ENCODE results near the gene FOXN4. TPM values are rescaled to one million over a fixed set of nuclear protein-coding genes. Genes with fewer than 3 reads are reported as not detected.

The FOXN4 gene
- total RNA-seq, 1 donor from 2014 or later: not detected

DNA sequence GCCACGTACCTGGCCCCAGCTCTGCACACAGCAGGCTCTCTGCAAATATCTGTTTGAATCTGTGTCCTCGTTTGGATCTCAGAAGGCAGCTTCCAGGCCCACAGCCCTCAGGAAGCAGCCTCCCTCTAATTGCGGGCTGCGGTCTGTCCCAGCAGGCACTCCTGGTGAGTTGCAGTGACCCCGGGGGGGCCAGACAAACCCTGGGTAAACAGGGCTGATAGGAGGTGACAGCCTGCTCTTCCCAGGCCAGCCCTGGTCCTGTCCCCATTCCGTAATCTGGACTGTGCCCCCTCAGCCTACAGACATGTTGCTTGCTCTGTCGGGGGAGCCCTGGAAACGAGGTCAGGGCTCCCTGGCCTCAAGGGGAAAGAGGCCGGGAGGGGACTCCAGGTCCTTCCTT, 2.0 kb downstream of the FOXN4 start:
- no peak for DNase-seq (ENCODE audit: extremely low read depth, low read depth, low spot score)

DNA sequence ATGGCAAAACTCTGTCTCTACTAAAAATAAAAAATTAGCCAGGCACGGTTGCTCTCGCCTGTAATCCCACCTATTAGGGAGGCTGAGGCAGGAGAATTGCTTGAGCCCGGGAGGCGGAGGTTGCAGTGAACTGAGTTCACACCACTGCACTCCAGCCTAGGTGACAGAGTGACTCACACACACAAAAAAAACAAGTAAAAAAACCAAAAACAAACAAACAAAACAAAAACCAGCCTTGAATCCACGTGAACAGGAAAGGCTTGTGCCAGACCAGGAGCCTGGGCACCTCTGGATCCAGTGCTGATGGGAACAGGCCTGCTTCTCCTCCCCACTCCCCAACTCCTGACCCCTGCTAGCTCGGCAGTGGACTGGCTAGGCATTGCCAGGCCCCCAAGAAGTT, 3.5 kb downstream of the FOXN4 start:
- DNase-seq (ENCODE audit: extremely low read depth, low read depth, low spot score): no peak

DNA sequence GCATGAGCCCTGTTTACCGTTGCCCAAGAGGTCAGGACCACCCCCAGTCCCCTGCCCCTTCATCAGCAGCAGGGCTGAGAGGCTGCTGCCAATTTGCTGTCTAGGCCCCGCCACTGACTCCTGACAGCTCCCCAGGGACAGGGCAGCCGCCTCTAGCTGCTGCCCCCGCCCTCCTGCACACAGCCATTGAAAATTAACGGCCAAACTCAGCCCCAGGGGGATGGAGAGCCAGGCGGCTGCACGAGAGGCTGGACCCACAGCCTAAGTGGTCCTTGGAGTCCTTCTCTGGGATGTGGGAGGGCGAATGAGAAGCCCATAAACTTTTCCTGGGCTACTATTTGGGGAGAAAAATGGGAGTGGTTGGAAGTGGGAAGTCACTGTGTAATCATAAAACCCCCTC, 4.6 kb downstream of the FOXN4 start:
- no peak for DNase-seq (ENCODE audit: extremely low read depth, low read depth, low spot score)

DNA sequence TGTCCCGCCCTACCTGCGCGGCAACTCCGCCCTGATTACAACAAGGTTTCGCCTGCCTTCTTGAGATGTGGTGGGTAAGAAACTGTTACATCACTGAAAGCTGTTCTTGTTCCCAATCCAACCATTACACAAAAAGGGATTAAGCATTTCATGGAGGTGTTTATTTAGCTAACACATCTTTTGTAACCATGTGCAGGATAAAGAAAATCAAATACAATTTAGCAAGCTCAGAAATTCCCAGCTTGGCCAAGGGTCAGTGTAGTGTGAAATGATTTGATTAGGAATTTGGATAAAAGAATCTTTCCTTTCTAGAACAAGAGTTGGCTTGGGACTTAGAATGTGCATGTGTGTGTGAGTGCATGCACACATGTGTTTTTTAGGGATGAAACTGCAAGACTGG, 6.3 kb downstream of the FOXN4 start:
- DNase-seq (ENCODE audit: extremely low read depth, low read depth, low spot score): no peak

DNA sequence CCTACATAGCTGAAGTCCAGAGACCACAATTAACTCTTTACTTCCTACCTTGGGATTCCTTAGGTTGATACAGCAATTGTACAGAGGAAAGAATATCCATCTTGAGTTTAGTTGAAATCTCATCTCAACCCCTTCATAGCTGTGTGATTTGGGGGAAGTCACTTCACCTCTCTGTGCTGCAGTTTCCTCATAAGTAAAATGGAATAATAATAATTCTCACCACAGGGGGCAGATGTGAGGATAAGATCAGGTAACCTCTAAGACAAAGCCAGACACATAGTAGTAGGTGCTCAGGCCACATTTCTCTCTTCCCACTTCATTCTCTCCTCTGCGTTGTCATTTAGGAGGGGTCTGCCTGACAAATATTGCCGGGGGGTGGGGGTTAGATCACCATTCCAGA, 6.7 kb downstream of the FOXN4 start:
- DNase-seq (ENCODE audit: extremely low read depth, low read depth, low spot score): no peak

DNA sequence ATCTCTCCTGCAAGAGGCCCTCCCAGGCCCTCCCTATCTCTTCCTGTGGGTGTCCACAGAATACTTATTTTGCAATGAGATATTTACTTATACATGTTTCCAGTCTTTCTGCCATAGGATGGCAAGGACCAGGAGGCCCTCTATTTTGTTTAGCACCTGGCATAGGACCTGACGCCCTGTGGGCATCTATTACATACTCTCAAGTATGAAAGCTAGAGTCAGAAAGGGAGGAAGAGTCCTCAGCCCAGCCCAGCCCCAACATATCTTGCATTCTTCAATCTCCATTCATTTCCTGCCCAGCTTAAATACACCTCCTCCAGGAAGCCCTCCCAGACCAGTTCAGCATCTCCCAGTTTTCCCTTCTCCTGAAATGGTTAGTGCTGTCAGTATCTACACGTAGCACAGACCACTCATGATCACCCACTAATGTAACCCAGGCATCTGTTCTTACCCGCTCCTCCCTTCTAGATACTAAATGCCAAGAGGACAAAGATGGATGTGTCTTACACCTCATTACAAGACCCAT, 7.4 kb downstream of the FOXN4 start:
- DNase-seq (ENCODE audit: extremely low read depth, low read depth, low spot score): no peak

DNA sequence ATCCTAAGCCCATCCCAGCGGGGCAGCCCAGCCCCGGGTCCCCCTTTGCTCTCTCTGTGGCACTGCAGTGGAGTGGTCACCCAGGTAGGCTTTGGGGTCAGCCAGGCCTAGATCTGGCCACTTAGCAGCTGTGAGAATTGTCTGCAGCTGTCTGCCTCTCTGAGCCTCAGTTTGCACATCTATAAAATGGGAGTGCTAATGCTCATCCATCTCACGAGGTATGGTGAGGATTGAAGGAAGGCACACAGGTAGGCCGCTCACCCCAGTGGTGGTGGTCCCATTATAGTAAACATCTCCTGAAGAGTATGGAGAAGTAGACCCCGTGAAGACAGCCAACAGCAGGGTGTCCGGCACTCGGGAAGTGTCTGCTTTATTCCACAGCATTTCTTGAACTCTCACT, 9.2 kb downstream of the FOXN4 start:
- no peak for DNase-seq (ENCODE audit: extremely low read depth, low read depth, low spot score)

DNA sequence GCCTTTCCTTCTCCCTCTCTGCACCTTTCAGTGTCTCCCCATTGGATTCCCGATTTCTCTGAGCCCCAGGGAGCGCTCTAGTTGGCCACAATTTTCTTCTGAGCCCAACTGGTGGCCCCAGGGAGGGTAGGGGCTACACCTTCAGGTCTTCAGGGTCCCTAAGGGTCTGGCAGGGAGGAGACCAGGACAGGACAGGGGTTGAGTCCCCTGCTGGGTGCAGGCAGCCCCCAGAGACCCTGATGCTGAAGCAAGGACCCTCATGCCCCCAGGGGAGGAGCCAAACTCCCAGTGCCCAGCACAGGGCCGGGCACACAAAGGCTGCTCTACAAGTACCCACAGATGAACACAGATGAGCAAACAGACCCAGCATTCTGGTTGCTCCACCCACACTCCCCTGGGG, 12.7 kb downstream of the FOXN4 start:
- no peak for DNase-seq (ENCODE audit: extremely low read depth, low read depth, low spot score)

DNA sequence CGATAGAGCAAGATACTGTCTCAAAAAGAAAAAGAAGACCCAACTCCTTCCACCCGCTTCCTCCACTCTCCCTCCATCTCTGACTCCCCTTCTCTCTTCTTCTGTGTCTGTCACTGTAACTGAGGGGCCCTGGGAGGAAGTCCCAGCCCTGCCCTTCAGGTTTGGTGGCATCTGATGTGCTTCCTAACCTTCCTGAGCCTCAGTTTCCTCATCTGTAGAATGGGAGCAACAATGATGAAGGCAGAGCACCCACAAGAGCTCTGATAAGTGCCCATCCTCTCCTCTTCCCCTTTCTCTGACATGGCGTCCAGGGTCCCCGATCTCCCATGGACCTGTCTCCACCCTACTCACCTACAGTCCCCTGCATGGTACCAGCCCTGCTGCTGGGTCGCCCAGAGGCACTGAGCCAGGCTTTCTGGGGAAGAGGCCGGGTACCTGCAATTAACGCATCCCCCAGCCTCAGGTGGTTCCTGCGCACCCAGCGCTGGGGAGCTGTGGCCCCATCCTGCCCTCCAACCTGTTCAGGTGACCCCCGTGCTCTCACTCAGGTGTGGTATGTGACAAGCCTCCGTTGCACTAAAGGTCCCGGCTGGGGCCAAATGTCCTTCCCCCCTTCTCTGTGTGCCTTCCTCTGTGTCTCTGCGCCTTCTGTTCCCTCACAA, 13.2 kb downstream of the FOXN4 start:
- no peak for DNase-seq (ENCODE audit: extremely low read depth, low read depth, low spot score)

DNA sequence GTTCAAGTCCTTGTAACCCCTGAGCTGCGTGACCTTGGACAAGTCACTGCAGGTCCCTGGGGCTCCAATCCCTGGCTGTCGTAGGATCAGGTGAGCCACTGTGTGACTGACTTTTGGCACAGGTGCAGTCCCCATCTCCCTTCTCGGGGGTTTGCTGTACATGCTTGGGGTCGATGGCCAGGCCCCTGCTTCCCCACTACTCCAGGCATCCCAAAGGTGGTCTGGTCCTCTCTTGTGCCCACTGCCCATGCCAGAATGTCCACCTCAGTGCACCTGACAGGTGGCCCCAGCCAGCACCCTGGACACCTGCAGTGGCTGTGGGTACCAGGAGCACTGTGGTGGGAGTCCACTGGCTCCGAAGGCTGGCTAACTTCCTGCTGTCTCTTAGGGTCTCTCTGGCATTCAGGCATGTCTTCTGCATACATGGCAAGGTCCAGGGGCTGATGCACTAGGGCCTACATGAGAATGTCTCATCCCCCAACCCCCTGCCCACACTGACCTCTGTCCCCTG, 14.7 kb downstream of the FOXN4 start:
- no peak for DNase-seq (ENCODE audit: extremely low read depth, low read depth, low spot score)

DNA sequence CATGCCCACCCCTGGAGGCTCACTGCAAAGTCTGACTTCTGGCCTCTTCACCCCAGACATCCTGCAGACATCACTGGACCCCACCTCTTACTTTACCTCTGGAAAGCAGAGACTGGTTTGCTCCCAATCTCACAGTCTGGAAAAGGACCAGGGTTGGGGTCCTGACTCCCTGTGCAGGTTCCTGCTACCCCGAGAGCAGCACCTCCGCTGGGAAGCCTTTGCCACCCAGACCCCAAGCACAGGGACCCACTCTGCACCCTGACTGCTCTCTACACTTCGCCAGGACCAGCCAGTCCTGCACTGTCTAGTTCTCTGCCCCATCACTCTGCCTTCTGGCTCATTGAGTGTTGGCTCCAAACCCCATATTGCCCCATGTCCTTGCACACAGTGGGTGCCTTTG, 16.0 kb downstream of the FOXN4 start:
- DNase-seq (ENCODE audit: extremely low read depth, low read depth, low spot score): no peak

DNA sequence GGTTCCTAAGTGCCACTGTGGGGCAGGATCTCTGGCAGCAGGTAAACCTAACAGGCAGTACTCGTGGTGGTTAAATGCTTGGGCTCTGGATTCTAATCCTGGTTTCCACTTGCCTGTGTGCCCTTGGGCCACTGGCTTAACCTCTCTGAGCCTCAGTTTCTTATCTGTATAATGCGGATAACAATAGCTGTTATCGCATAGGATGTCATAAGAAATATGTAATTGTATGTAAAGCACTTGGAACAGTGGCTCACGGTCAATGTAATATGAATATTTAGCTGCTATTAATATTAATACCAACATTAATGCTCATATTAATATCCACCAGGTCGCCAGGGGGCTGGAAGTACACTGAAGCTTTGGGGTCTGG, 16.8 kb downstream of the FOXN4 start:
- DNase-seq (ENCODE audit: extremely low read depth, low read depth, low spot score): no peak

DNA sequence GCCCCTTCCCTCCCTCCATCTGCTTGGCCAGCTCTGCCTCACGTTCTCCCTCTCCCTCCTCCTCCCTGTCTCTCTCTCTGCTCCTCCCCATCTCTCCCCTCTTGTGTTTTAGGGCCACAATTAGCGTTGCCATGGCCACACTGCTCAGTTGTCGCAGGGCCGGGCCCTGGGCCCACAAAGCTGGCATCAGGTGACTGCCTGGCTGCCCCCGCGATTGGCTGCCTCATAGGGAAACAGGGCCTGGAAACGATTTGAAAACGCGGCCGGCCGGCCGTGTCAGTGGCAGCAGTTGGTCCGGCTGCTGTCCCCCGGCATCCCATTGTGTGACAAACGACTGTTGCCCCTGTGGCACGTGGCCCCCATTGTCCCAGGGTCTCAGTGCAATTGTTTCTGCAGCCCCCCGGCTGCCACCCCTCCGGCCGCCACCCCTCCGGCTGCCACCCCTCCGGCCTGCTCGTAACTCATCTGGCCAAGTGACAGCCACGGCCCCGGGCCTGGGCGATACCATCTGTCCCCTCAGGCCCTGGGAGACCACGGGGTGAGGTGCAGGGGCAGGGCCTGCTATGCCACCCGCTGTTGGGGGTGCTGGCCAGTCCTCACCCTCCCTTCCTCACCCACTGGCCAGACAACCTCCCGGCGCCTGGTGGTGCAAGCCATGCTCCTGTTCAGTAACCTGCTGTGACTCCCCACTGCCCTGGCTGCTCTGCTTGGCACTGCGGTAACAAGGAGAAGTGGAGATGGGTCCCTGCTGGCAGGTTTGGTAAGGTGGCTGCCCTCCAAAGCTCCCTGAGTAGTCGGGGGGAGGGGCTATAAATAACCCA, 17.4 kb downstream of the FOXN4 start:
- no peak for DNase-seq (ENCODE audit: extremely low read depth, low read depth, low spot score)

DNA sequence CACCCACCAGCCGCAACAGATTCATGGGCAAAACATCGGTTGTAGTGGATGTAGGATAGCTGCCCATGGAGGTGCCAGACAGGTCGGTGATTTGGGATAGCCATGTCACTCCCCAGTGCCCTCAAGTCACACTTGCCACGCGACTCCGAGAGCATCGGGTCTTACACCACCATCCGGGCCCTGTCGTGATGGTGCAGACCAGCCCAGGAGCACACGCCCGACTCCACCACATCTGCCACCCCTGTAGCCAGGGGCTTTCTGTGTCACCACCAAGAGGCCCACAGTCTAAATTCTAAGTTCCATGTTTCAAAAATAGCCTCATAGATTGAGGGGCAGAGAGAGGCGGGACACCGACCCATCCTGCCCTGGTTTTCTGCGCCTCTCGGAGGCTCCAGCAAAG, 18.0 kb downstream of the FOXN4 start:
- no peak for DNase-seq (ENCODE audit: extremely low read depth, low read depth, low spot score)

DNA sequence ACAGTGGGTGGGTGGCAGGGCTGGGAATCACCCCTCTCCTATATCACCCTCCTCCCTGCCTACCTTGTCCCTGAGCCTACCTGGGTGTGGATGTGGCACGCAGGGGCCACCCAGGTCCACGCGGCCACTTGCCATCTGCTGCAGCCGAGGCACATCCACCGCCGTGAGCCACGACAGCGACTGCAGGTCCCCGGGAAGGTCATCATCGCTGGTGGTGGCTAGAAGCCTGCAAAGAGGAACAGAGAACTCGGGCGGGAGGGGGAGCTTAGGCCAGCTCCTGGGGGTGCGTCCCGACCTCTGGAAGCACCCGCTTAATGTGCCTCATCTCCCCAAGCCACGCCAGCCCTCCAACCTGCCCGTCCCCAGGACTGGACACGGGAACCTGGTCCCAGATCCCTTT, 19.0 kb downstream of the FOXN4 start:
- DNase-seq (ENCODE audit: extremely low read depth, low read depth, low spot score): no peak

DNA sequence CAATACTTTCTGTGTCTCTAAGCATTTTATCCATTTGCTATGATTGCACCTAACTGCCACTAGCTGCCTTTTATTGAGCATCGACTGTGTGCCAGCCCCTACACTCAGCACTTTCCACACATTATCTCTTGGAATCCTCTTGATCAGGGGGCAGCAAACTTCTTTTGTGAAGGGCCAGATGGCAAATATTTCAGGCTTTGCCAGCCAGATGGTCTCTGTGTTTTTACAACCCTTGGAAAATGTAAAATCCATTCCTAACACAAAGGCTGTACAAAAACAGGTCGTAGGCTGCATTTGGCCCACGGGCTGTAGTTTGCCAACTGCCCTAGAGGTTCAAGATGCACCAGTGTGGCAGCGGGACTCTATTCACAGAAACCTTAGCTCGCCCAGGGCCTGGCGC, 19.5 kb downstream of the FOXN4 start:
- no peak for DNase-seq (ENCODE audit: extremely low read depth, low read depth, low spot score)

DNA sequence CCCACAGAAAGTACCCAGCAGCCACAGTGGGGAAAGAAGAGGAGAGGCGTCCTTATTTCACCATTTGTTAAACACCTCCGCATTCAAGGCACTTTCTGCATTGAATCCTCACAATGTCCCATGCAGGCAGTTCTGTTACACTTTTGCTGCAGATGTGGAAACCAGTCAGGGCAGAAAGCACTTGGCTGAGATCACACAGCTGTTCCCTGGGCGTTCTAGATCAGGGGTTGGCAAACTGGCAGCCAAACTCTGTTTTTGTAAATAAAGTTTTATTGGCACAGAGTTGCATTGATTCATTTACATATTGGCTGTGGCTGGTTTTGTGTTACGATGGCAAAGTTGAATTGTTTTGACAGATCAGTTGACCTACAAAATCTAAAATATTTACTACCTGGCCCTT, 20.1 kb downstream of the FOXN4 start:
- DNase-seq (ENCODE audit: extremely low read depth, low read depth, low spot score): no peak

DNA sequence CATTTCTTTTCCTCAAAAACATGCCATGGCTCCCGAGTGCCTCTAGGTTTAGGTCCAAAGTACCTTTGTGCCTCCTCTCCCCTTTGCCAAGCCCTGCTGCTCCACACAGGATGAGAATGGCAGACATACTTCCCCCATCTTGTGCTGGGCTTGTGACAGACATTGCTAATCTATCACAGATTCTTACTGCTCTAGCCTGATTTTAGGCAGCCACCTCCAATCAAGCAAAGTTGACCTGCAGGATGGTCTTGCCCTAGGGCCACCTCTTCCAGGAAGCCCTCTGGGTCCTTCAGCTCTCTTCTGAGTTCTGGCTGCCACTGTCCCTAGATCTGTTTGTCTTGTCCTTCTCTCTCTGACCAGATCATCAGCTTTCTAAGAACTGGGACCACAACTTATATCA, 20.5 kb downstream of the FOXN4 start:
- no peak for DNase-seq (ENCODE audit: extremely low read depth, low read depth, low spot score)

DNA sequence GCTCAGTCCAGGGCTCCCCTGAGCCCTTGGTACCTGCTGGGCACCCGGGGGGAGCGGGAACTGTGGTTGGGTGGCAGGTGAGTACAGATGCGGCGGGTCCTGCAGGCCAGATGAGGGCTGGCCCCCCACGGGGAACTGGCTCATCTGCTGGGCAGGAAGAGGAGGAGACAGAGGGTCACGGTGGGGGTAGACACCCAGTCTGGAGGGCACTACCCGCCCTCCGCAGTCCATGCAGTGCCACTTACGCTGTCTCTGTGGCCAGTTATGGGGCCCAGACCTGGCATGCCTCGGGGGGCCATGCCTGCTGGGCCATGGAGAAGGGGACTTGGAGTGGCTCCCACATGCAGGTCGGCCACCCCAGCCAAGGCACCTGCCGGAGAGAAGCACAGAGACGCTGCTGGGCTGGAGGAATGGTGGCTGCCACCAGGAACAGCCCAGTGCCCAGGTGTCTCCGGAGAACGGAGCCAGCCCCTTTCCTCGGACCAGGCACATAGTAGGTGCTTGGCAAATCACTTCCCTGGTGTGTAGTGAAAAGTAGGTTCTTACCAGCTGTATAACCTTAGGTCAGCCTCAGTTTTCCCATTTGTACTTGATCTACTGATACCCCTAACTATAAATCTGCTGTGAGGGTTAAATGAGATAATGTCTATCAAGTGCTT, 21.1 kb downstream of the FOXN4 start:
- no peak for DNase-seq (ENCODE audit: extremely low read depth, low read depth, low spot score)

DNA sequence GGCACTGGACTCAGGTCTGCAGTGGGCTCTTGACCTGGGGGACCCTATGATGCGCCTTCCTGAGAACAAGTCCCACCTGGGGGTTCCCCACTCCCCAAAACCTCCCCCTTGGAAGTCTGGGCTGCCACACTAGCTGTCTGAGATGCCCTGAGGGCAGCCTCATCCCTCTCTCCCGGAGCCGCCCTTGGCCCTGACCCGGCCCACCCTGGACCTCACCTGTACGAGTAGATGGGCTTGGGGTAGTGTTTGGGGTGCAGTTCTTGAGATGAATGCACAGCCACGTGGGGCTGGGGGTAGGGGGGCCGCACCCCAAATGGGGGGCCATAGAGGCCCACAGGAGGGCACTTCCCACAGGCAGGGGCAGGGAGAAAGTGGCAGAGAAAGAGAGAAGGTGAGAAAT, 21.9 kb downstream of the FOXN4 start:
- DNase-seq (ENCODE audit: extremely low read depth, low read depth, low spot score): no peak

DNA sequence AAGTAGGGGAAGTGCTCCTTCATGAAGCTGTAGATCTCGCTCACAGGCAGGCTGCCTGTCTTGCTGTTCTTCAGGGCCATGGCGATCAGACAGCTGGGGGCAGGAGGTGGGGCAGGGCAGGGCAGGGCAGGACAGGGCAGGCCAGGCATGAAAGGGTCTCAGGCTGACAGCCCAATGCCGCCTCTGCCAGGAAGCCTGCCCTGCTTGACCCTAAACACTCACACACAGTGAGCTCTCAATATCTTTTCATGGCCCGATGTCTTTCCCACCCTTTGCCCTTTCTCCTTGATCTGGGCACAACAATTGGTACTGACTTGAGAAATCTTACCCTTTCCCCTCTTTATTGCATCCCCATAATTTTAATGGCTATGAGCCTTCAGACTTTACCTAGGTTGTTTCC, 22.4 kb downstream of the FOXN4 start:
- no peak for DNase-seq (ENCODE audit: extremely low read depth, low read depth, low spot score)

DNA sequence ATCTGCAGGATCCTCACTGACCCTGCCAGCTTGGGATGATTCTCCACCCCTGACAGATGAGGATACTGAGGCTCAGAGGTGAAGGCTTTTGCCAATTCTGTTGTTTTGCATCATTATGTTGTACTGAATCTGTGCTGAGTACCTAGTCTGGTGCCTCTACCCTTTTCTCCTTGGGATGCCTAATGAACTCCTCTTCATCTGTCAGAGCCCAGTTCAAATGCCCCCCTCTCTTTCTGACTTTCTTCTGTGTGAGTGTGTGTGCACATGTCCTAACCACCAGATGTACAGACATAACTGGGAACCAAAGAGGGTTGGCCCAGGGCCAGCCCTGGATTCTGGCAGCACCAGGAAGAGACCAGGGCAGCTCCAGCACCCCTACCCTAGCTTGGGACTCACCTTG, 22.8 kb downstream of the FOXN4 start:
- DNase-seq (ENCODE audit: extremely low read depth, low read depth, low spot score): no peak

Measured in glomerular endothelial cell (primary cell).